SK-N-SH treated with all-trans-retinoic acid at 6 μM for 48 hours (cell line): Measurements from ENCODE around the gene KIF23.

Experiments used
- ATAC-seq: fragments of 200-7000 bp; cut with Tn5 transposase; 3 replicates; pipeline ENCODE4 v1.9.1; 2020; ENCODE audit warnings: mild to moderate bottlenecking, moderate library complexity
- ARNTL ChIP-seq: fragments of 450-650 bp; formaldehyde crosslinking; IDR thresholded peaks from 2 replicates; pipeline ENCODE4 v1.5.0; 2020; ENCODE audit warnings: low read depth, mild to moderate bottlenecking, moderate library complexity, borderline replicate concordance
- BACH2 ChIP-seq: fragments of 250-450 bp; sonication (Bioruptor Pico); IDR thresholded peaks from 2 replicates; pipeline ENCODE4 v1.9.0; 2021; ENCODE audit warnings: mild to moderate bottlenecking, borderline replicate concordance
- CREB5 ChIP-seq: fragments of 250-450 bp; sonication (Bioruptor Pico); IDR thresholded peaks from 2 replicates; pipeline ENCODE4 v1.5.1; 2020; ENCODE audit warnings: low read depth, mild to moderate bottlenecking, moderate library complexity
- CSDC2 ChIP-seq: fragments of 250-450 bp; sonication (Bioruptor Pico); IDR thresholded peaks from 2 replicates; pipeline ENCODE4 v1.5.0; 2020; ENCODE audit warnings: mild to moderate bottlenecking, moderate library complexity
- ESRRG ChIP-seq: fragments of 250-450 bp; sonication (Bioruptor Pico); IDR thresholded peaks from 2 replicates; pipeline ENCODE4 v1.6.1; 2021; ENCODE audit warnings: mild to moderate bottlenecking
- GLIS3 ChIP-seq: fragments of 250-450 bp; sonication (Bioruptor Pico); IDR thresholded peaks from 2 replicates; pipeline ENCODE4 v1.5.0; 2020; ENCODE audit warnings: mild to moderate bottlenecking, moderate library complexity
- OSR1 ChIP-seq: fragments of 250-450 bp; sonication (Bioruptor Pico); IDR thresholded peaks from 2 replicates; pipeline ENCODE4 v1.8.0; 2022; ENCODE audit warnings: moderate library complexity, mild to moderate bottlenecking, inconsistent platforms
- PATZ1 ChIP-seq: fragments of 250-450 bp; sonication (Bioruptor Pico); IDR thresholded peaks from 2 replicates; pipeline ENCODE4 v1.8.0; 2020; ENCODE audit warnings: mild to moderate bottlenecking, moderate library complexity, borderline replicate concordance
- PPARA ChIP-seq: fragments of 250-450 bp; sonication (Bioruptor Pico); IDR thresholded peaks from 2 replicates; pipeline ENCODE4 v1.5.0; 2020; ENCODE audit warnings: mild to moderate bottlenecking, borderline replicate concordance
- RARB ChIP-seq: fragments of 250-450 bp; sonication (Bioruptor Pico); IDR thresholded peaks from 2 replicates; pipeline ENCODE4 v1.8.0; 2021; ENCODE audit warnings: mild to moderate bottlenecking, moderate library complexity
- SNAI2 ChIP-seq: fragments of 250-450 bp; sonication (Bioruptor Pico); IDR thresholded peaks from 2 replicates; pipeline ENCODE4 v1.5.0; 2020; ENCODE audit warnings: mild to moderate bottlenecking, moderate library complexity
- TCF4 ChIP-seq: fragments of 250-450 bp; sonication (Bioruptor Pico); IDR thresholded peaks from 2 replicates; pipeline ENCODE4 v1.8.0; 2021; ENCODE audit warnings: mild to moderate bottlenecking, moderate library complexity, borderline replicate concordance
- TOX ChIP-seq: fragments of 250-450 bp; sonication (Bioruptor Pico); IDR thresholded peaks from 2 replicates; pipeline ENCODE4 v1.8.0; 2021; ENCODE audit warnings: mild to moderate bottlenecking, moderate library complexity, borderline replicate concordance
- TSHZ2 ChIP-seq: fragments of 250-450 bp; sonication (Bioruptor Pico); IDR thresholded peaks from 2 replicates; pipeline ENCODE4 v1.5.0; 2020; ENCODE audit warnings: mild to moderate bottlenecking, moderate library complexity
- ZC3H10 ChIP-seq: fragments of 250-450 bp; sonication (Bioruptor Pico); IDR thresholded peaks from 2 replicates; pipeline ENCODE4 v1.5.1; 2021; ENCODE audit warnings: mild to moderate bottlenecking, moderate library complexity
- ZFP3 ChIP-seq: fragments of 250-450 bp; sonication (Bioruptor Pico); IDR thresholded peaks from 2 replicates; pipeline ENCODE4 v1.5.0; 2020; ENCODE audit warnings: mild to moderate bottlenecking, moderate library complexity
- ZFP30 ChIP-seq: fragments of 450-650 bp; formaldehyde crosslinking; IDR thresholded peaks from 2 replicates; pipeline ENCODE4 v1.5.0; 2022; ENCODE audit warnings: mild to moderate bottlenecking, moderate library complexity
- ZNF565 ChIP-seq: fragments of 450-650 bp; formaldehyde crosslinking; conservative IDR thresholded peaks from 2 replicates; pipeline ENCODE4 v1.5.0; 2020; ENCODE audit warnings: low read depth, mild to moderate bottlenecking, moderate library complexity
- ZNF70 ChIP-seq: fragments of 450-650 bp; formaldehyde crosslinking; IDR thresholded peaks from 2 replicates; pipeline ENCODE4 v1.5.0; 2020; ENCODE audit warnings: mild to moderate bottlenecking, moderate library complexity
- ZNF8 ChIP-seq: fragments of 450-650 bp; formaldehyde crosslinking; IDR thresholded peaks from 2 replicates; pipeline ENCODE4 v1.5.0; 2020; ENCODE audit warnings: mild to moderate bottlenecking, moderate library complexity
- TF ChIP-seq, protein P1 (sequence below): fragments of 250-450 bp; sonication (Bioruptor Pico); IDR thresholded peaks from 2 replicates; pipeline ENCODE4 v1.5.1; 2021; ENCODE audit warnings: mild to moderate bottlenecking, moderate library complexity

KIF23 gene

DNA sequence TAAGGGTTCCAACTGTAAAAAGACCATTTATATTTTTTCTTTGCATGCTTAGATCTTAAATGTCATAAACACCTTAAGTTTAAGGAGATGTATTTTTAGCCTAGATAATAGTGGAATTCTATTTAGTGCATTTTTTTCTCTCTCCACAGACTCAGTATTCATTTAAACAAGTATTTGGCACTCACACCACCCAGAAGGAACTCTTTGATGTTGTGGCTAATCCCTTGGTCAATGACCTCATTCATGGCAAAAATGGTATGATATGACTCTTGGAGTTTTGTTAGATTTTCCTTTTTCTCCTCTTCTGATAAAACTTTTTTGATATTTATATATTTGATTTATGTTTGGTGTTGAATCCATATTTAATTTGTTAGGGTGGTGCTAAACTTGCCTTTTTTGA, 7.3 kb downstream of the KIF23 start:
- no peak for TF ChIP-seq CREB5 (CRISPR knock-in tag)
- no peak for TF ChIP-seq PPARA (CRISPR knock-in tag)
- TF ChIP-seq, protein P1, sequence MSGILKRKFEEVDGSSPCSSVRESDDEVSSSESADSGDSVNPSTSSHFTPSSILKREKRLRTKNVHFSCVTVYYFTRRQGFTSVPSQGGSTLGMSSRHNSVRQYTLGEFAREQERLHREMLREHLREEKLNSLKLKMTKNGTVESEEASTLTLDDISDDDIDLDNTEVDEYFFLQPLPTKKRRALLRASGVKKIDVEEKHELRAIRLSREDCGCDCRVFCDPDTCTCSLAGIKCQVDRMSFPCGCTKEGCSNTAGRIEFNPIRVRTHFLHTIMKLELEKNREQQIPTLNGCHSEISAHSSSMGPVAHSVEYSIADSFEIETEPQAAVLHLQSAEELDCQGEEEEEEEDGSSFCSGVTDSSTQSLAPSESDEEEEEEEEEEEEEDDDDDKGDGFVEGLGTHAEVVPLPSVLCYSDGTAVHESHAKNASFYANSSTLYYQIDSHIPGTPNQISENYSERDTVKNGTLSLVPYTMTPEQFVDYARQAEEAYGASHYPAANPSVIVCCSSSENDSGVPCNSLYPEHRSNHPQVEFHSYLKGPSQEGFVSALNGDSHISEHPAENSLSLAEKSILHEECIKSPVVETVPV (CRISPR knock-in tag): no peak
- TF ChIP-seq ZNF70 (CRISPR knock-in tag): no peak
- TF ChIP-seq CSDC2 (CRISPR knock-in tag): no peak
- no peak for TF ChIP-seq ZFP3 (CRISPR knock-in tag)
- TF ChIP-seq PATZ1 (CRISPR knock-in tag): no peak
- TF ChIP-seq SNAI2 (CRISPR knock-in tag): no peak
- TF ChIP-seq TOX (CRISPR knock-in tag): no peak
- TF ChIP-seq ZNF565 (CRISPR knock-in tag): no peak
- TF ChIP-seq ZFP30: no peak
- no peak for TF ChIP-seq ZNF8 (CRISPR knock-in tag)
- no peak for TF ChIP-seq BACH2
- no peak for TF ChIP-seq TCF4 (CRISPR knock-in tag)
- no peak for TF ChIP-seq OSR1
- TF ChIP-seq ZC3H10: no peak
- TF ChIP-seq ESRRG (CRISPR knock-in tag): no peak
- TF ChIP-seq RARB (CRISPR knock-in tag): no peak
- TF ChIP-seq TSHZ2 (CRISPR knock-in tag): no peak
- ATAC-seq: no peak

- TF ChIP-seq ARNTL (CRISPR knock-in tag) (no peak), CSDC2 (CRISPR knock-in tag) (no peak), ZNF8 (CRISPR knock-in tag) (no peak), ZFP3 (CRISPR knock-in tag) (no peak)
- ATAC-seq: no peak
Measured at GRCh38 chr15:69422336-69422895, 8.3 kb downstream of the KIF23 start.

DNA sequence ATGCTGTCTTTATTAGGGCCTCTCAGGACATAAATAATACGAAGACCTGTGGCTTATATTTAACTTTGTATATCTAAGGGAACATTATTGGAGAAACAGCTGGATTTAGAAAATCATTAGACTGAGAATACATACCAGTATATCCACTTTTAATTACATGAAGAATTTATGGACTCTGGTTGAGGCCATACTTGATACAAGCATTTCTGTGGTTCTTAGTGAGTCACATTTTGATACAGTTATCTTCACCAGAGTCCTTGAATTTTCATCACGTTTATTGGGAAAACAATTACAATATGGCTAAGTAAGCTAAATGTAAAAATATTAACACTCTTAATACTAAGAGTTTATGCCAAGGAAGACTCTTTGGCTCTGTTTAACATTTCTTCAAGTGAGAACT, 9.9 kb downstream of the KIF23 start:
- ATAC-seq: no peak
- TF ChIP-seq ZNF8 (CRISPR knock-in tag) (no peak), BACH2 (no peak), ZFP30 (no peak), ESRRG (CRISPR knock-in tag) (no peak), ZFP3 (CRISPR knock-in tag) (no peak), GLIS3 (CRISPR knock-in tag) (no peak), SNAI2 (CRISPR knock-in tag) (no peak), ARNTL (CRISPR knock-in tag) (no peak), CSDC2 (CRISPR knock-in tag) (no peak), TOX (CRISPR knock-in tag) (no peak), PPARA (CRISPR knock-in tag) (no peak), ZC3H10 (no peak), TSHZ2 (CRISPR knock-in tag) (no peak), OSR1 (no peak)
- TF ChIP-seq, protein P1 (CRISPR knock-in tag): no peak
